ENCODE measurements around the gene MYRFL. TPM values are rescaled to one million over a fixed set of nuclear protein-coding genes. Genes with fewer than 3 reads are reported as not detected.

The MYRFL gene
- polyA plus RNA-seq, 1 of the 3 experiments (the other 2 are of a cell fraction), result not detected

DNA sequence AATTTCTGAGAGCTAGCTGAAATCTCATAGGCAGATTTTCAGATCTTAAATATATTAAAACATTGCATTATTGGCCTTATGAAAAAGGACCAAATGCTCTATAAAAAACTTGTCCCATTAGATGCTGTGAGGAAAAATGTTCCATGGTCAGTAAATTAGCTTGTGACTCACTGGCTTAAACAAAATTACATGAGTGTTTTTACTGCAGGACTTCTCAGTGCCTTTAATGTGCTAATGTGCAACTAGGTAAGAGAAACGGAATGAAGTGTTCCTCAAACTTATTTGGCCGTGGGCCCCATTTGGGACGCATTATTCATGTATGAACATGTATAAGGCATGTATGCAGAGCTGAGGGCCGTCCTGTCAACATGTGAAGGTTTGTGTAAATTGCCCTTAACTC is 41.7 kb downstream of the MYRFL start:
- H3K4me1 ChIP-seq (ENCODE audit: control insufficient read depth in 1 of 2, insufficient read depth in 2 of 2, low read depth in 1 of 2, low read length in 1 of 2), result no peaks in the 10 kb centered on the region
- TF ChIP-seq, protein P1, sequence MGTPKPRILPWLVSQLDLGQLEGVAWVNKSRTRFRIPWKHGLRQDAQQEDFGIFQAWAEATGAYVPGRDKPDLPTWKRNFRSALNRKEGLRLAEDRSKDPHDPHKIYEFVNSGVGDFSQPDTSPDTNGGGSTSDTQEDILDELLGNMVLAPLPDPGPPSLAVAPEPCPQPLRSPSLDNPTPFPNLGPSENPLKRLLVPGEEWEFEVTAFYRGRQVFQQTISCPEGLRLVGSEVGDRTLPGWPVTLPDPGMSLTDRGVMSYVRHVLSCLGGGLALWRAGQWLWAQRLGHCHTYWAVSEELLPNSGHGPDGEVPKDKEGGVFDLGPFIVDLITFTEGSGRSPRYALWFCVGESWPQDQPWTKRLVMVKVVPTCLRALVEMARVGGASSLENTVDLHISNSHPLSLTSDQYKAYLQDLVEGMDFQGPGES (IDR thresholded peaks at IDR 0.05; ENCODE audit: low read depth, low read length), result no peak
- TF ChIP-seq RFX5 (IDR thresholded peaks at IDR 0.05; ENCODE audit: low read length) (no peak), JUND (IDR thresholded peaks at IDR 0.05) (no peak), NFIC (IDR thresholded peaks at IDR 0.05; ENCODE audit: borderline replicate concordance) (no peak)
- TF ChIP-seq, protein P2, sequence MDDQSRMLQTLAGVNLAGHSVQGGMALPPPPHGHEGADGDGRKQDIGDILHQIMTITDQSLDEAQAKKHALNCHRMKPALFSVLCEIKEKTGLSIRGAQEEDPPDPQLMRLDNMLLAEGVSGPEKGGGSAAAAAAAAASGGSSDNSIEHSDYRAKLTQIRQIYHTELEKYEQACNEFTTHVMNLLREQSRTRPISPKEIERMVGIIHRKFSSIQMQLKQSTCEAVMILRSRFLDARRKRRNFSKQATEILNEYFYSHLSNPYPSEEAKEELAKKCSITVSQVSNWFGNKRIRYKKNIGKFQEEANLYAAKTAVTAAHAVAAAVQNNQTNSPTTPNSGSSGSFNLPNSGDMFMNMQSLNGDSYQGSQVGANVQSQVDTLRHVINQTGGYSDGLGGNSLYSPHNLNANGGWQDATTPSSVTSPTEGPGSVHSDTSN (IDR thresholded peaks at IDR 0.05), result no peak
- no peak overlapping the region for H3K4me3 ChIP-seq (ENCODE audit: low read depth in 2 of 2, low read length in 1 of 2)
- ChIA-PET CTCF (interaction anchor here (5.0 kb wide), 1 partner anchor 13 kb away, joined by 37 read pairs; no protein-coding TSS in a partner anchor), POLR2A (no interaction called here)
- H3K4me2 ChIP-seq, result no peak overlapping the region
- H3K79me2 ChIP-seq (ENCODE audit: insufficient read depth), result no peaks in the 10 kb centered on the region
- H3K9me3 ChIP-seq, result no peaks in the 10 kb centered on the region
- DNase-seq, result no peak
- H3K9ac ChIP-seq, result no peak overlapping the region
- H3F3A ChIP-seq (replicated peaks; ENCODE audit: insufficient read depth), result no peaks in the 10 kb centered on the region
- H3K27ac ChIP-seq (ENCODE audit: low read depth in 2 of 2, low read length in 1 of 2), result no peak overlapping the region
- no peaks in the 10 kb centered on the region for H3K36me3 ChIP-seq (replicated peaks in 1 of 2; ENCODE audit: control insufficient read depth in 1 of 2, insufficient read depth in 2 of 2, low read length in 1 of 2)
- H2AFZ ChIP-seq (ENCODE audit: low read depth), result no peak overlapping the region
- H3K27me3 ChIP-seq (ENCODE audit: insufficient read depth), result no peaks in the 10 kb centered on the region
- H4K20me1 ChIP-seq (ENCODE audit: insufficient read depth), result no peaks in the 10 kb centered on the region
- WGBS (ENCODE audit: low lambda C conversion rate), result 62% methylated on average over 4 of the region's 4 CpGs
- H3K9me2 ChIP-seq, result no peaks in the 10 kb centered on the region

DNA sequence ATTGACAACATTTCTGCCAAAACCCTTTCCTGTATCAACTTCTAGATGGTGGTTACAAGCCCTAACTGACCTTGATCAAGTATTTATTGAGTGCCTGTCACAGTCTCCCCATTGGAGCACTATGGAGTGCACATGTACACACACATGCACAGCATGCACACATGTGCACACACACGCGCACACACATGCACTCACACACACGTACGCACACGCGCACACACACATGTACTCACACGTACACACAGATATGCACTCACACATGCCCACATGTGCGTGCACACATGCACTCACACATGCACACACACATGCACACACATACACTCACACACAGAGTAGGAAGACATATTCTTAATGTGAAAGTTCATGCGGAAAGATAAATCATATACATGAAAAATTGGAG is 43.7 kb downstream of the MYRFL start:
- H3F3A ChIP-seq (replicated peaks; ENCODE audit: insufficient read depth), result no peaks in the 10 kb centered on the region
- WGBS (ENCODE audit: low lambda C conversion rate), result 82% methylated on average over 9 of the region's 9 CpGs
- no peaks in the 10 kb centered on the region for H3K27me3 ChIP-seq (ENCODE audit: insufficient read depth)
- no peaks in the 10 kb centered on the region for H4K20me1 ChIP-seq (ENCODE audit: insufficient read depth)
- H3K9ac ChIP-seq, result no peak overlapping the region
- no peak overlapping the region for H3K4me2 ChIP-seq
- ChIA-PET POLR2A (no interaction called here), CTCF (interaction anchor here (5.0 kb wide), 1 partner anchor 11 kb away, joined by 37 read pairs; no protein-coding TSS in a partner anchor)
- no peak for TF ChIP-seq ELF1 (IDR thresholded peaks at IDR 0.05)
- no peak for TF ChIP-seq RAD21 (IDR thresholded peaks at IDR 0.05; ENCODE audit: low read length)
- no peak for TF ChIP-seq GATA2 (CRISPR knock-in tag; IDR thresholded peaks at IDR 0.05)
- no peak for TF ChIP-seq SMC3 (IDR thresholded peaks at IDR 0.05; ENCODE audit: low read depth, low read length)
- no peak for TF ChIP-seq JUND (IDR thresholded peaks at IDR 0.05)
- no peak for TF ChIP-seq TCF12 (IDR thresholded peaks at IDR 0.05)
- no peak for TF ChIP-seq TEAD4 (IDR thresholded peaks at IDR 0.05; ENCODE audit: borderline replicate concordance, insufficient read depth)
- TF ChIP-seq, protein P3, sequence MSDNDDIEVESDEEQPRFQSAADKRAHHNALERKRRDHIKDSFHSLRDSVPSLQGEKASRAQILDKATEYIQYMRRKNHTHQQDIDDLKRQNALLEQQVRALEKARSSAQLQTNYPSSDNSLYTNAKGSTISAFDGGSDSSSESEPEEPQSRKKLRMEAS (IDR thresholded peaks at IDR 0.05; ENCODE audit: low read depth), result no peak
- no peak for TF ChIP-seq YY1 (IDR thresholded peaks at IDR 0.05; ENCODE audit: low read depth)
- TF ChIP-seq RCOR1 (IDR thresholded peaks at IDR 0.05; ENCODE audit: low read length), result no peak
- TF ChIP-seq FOXM1 (IDR thresholded peaks at IDR 0.05; ENCODE audit: low read depth), result no peak
- TF ChIP-seq, protein P4, sequence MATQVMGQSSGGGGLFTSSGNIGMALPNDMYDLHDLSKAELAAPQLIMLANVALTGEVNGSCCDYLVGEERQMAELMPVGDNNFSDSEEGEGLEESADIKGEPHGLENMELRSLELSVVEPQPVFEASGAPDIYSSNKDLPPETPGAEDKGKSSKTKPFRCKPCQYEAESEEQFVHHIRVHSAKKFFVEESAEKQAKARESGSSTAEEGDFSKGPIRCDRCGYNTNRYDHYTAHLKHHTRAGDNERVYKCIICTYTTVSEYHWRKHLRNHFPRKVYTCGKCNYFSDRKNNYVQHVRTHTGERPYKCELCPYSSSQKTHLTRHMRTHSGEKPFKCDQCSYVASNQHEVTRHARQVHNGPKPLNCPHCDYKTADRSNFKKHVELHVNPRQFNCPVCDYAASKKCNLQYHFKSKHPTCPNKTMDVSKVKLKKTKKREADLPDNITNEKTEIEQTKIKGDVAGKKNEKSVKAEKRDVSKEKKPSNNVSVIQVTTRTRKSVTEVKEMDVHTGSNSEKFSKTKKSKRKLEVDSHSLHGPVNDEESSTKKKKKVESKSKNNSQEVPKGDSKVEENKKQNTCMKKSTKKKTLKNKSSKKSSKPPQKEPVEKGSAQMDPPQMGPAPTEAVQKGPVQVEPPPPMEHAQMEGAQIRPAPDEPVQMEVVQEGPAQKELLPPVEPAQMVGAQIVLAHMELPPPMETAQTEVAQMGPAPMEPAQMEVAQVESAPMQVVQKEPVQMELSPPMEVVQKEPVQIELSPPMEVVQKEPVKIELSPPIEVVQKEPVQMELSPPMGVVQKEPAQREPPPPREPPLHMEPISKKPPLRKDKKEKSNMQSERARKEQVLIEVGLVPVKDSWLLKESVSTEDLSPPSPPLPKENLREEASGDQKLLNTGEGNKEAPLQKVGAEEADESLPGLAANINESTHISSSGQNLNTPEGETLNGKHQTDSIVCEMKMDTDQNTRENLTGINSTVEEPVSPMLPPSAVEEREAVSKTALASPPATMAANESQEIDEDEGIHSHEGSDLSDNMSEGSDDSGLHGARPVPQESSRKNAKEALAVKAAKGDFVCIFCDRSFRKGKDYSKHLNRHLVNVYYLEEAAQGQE (IDR thresholded peaks at IDR 0.05; ENCODE audit: low read depth, low read length), result no peak
- TF ChIP-seq, protein P5, sequence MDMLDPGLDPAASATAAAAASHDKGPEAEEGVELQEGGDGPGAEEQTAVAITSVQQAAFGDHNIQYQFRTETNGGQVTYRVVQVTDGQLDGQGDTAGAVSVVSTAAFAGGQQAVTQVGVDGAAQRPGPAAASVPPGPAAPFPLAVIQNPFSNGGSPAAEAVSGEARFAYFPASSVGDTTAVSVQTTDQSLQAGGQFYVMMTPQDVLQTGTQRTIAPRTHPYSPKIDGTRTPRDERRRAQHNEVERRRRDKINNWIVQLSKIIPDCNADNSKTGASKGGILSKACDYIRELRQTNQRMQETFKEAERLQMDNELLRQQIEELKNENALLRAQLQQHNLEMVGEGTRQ (IDR thresholded peaks at IDR 0.05; ENCODE audit: borderline replicate concordance, low read depth, low read length), result no peak
- TF ChIP-seq, protein P6, sequence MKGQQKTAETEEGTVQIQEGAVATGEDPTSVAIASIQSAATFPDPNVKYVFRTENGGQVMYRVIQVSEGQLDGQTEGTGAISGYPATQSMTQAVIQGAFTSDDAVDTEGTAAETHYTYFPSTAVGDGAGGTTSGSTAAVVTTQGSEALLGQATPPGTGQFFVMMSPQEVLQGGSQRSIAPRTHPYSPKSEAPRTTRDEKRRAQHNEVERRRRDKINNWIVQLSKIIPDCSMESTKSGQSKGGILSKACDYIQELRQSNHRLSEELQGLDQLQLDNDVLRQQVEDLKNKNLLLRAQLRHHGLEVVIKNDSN (IDR thresholded peaks at IDR 0.05; ENCODE audit: borderline replicate concordance, low read depth), result no peak
- TF ChIP-seq FOSL2 (IDR thresholded peaks at IDR 0.05; ENCODE audit: borderline replicate concordance, low read depth), result no peak
- no peak overlapping the region for H3K4me3 ChIP-seq (ENCODE audit: low read depth in 2 of 2, low read length in 1 of 2)
- peaks cover 0 to 6% of the 10 kb centered on the region in 2 experiments; a peak in 1 of 4 replicates for H3K4me1 ChIP-seq (ENCODE audit: control insufficient read depth in 1 of 2, insufficient read depth in 2 of 2, low read depth in 1 of 2, low read length in 1 of 2)
- no peaks in the 10 kb centered on the region for H3K9me3 ChIP-seq
- H3K9me2 ChIP-seq, result no peaks in the 10 kb centered on the region
- no peaks in the 10 kb centered on the region for H3K79me2 ChIP-seq (ENCODE audit: insufficient read depth)
- H3K27ac ChIP-seq (ENCODE audit: low read depth in 2 of 2, low read length in 1 of 2), result no peak overlapping the region
- DNase-seq, result no peak
- H2AFZ ChIP-seq (ENCODE audit: low read depth), result no peak overlapping the region
- no peaks in the 10 kb centered on the region for H3K36me3 ChIP-seq (replicated peaks in 1 of 2; ENCODE audit: control insufficient read depth in 1 of 2, insufficient read depth in 2 of 2, low read length in 1 of 2)

All from SK-N-SH (cell line).